ENCODE measurements around the gene MAFF.
A peak's percentile ranks its signal among the peaks of the same experiment; 100 is the strongest.

- TF ChIP-seq CTCF (IDR thresholded peaks at IDR 0.05; ENCODE audit: insufficient read depth, low read length) (no peak), SPI1 (IDR thresholded peaks at IDR 0.05; ENCODE audit: borderline replicate concordance, low read depth) (no peak), POLR2AphosphoS5 (IDR thresholded peaks at IDR 0.05; ENCODE audit: low read depth) (0 out of 2 replicates have a peak, but pooled peaks have one; percentile 27), REST (IDR thresholded peaks at IDR 0.05; ENCODE audit: insufficient replicate concordance, low read depth) (no peak)
These were observed 20.8 kb upstream of the MAFF start for GRCh38 chr22:38180841-38181452.
